Measurements from ENCODE around the gene SEMA6A. TPM values are rescaled to one million over a fixed set of nuclear protein-coding genes. Genes with fewer than 3 reads are reported as not detected.

The SEMA6A gene
- total RNA-seq, 2 experiments from 2014 or later, result not detected

- no TSS peak for BruUV-seq (replicated peaks)
Measured at GRCh38 chr5:116457062-116457461, 117.6 kb downstream of the SEMA6A start.

GRCh38 chr5:116456036-116456435 is 118.6 kb downstream of the SEMA6A start:
- H3K4me2 ChIP-seq (ENCODE audit: low read length), result no peak overlapping the region
- H3K79me2 ChIP-seq (ENCODE audit: insufficient read depth, low read depth, low read length), result no peaks in the 10 kb centered on the region
- no peak for DNase-seq (ENCODE audit: low spot score)
- no peaks in the 10 kb centered on the region for H3K36me3 ChIP-seq (ENCODE audit: insufficient read depth, low read length)
- no peak overlapping the region for H3K27ac ChIP-seq (ENCODE audit: low read depth, low read length, poor library complexity, severe bottlenecking)
- intact Hi-C loops (cut with micrococcal nuclease; ENCODE audit: unreplicated experiment), result no loop called here
- TF ChIP-seq, protein P1, sequence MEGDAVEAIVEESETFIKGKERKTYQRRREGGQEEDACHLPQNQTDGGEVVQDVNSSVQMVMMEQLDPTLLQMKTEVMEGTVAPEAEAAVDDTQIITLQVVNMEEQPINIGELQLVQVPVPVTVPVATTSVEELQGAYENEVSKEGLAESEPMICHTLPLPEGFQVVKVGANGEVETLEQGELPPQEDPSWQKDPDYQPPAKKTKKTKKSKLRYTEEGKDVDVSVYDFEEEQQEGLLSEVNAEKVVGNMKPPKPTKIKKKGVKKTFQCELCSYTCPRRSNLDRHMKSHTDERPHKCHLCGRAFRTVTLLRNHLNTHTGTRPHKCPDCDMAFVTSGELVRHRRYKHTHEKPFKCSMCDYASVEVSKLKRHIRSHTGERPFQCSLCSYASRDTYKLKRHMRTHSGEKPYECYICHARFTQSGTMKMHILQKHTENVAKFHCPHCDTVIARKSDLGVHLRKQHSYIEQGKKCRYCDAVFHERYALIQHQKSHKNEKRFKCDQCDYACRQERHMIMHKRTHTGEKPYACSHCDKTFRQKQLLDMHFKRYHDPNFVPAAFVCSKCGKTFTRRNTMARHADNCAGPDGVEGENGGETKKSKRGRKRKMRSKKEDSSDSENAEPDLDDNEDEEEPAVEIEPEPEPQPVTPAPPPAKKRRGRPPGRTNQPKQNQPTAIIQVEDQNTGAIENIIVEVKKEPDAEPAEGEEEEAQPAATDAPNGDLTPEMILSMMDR (conservative IDR thresholded peaks at IDR 0.05; ENCODE audit: low read length), result no peak
- TF ChIP-seq EZH2phosphoT487 (IDR thresholded peaks at IDR 0.05; ENCODE audit: borderline replicate concordance, low read depth, low read length), result no peak
- H2AFZ ChIP-seq (ENCODE audit: low read length), result no peak overlapping the region
- H3K4me3 ChIP-seq (ENCODE audit: low read depth, low read length, poor library complexity, severe bottlenecking), result no peak overlapping the region
- ChIA-PET CTCF (ENCODE audit: unreplicated experiment) (no interaction called here), POLR2A (no interaction called here)
- no TSS peak for BruUV-seq (replicated peaks)
- no peaks in the 10 kb centered on the region for H3K4me1 ChIP-seq (ENCODE audit: insufficient read depth, low read length, poor library complexity, severe bottlenecking)
- H4K20me1 ChIP-seq (ENCODE audit: insufficient read depth, low read length), result no peaks in the 10 kb centered on the region
- no peaks in the 10 kb centered on the region for H3K9me3 ChIP-seq (ENCODE audit: low read length)
- no peaks in the 10 kb centered on the region for H3K9me2 ChIP-seq (ENCODE audit: insufficient read depth, low read length)

More at GRCh38 chr5:116457062-116457461, 117.6 kb downstream of the SEMA6A start:
- Histone ChIP-seq H3K4me1 (ENCODE audit: insufficient read depth, low read length, poor library complexity, severe bottlenecking) (no peaks in the 10 kb centered on the region), H3K79me2 (ENCODE audit: insufficient read depth, low read depth, low read length) (no peaks in the 10 kb centered on the region), H3K9me2 (ENCODE audit: insufficient read depth, low read length) (no peaks in the 10 kb centered on the region), H3K27ac (ENCODE audit: low read depth, low read length, poor library complexity, severe bottlenecking) (no peak overlapping the region), H3K9me3 (ENCODE audit: low read length) (no peaks in the 10 kb centered on the region), H3K4me3 (ENCODE audit: low read depth, low read length, poor library complexity, severe bottlenecking) (no peak overlapping the region), H4K20me1 (ENCODE audit: insufficient read depth, low read length) (no peaks in the 10 kb centered on the region), H2AFZ (ENCODE audit: low read length) (no peak overlapping the region), H3K4me2 (ENCODE audit: low read length) (no peak overlapping the region), H3K36me3 (ENCODE audit: insufficient read depth, low read length) (no peaks in the 10 kb centered on the region)
- intact Hi-C loops (cut with micrococcal nuclease; ENCODE audit: unreplicated experiment), result no loop called here
- TF ChIP-seq, protein P1 (conservative IDR thresholded peaks at IDR 0.05; ENCODE audit: low read length), result no peak
- no peak for TF ChIP-seq EZH2phosphoT487 (IDR thresholded peaks at IDR 0.05; ENCODE audit: borderline replicate concordance, low read depth, low read length)
- POLR2A ChIA-PET, result no interaction called here
- DNase-seq (ENCODE audit: low spot score), result no peak
- CTCF ChIA-PET (ENCODE audit: unreplicated experiment), result no interaction called here

- no peak overlapping the region for H3K27ac ChIP-seq (ENCODE audit: low read depth, low read length, poor library complexity, severe bottlenecking)
- no peaks in the 10 kb centered on the region for H4K20me1 ChIP-seq (ENCODE audit: insufficient read depth, low read length)
- no peak overlapping the region for H2AFZ ChIP-seq (ENCODE audit: low read length)
- no TSS peak for BruUV-seq (replicated peaks)
- H3K79me2 ChIP-seq (ENCODE audit: insufficient read depth, low read depth, low read length), result no peaks in the 10 kb centered on the region
- H3K4me2 ChIP-seq (ENCODE audit: low read length), result no peak overlapping the region
- ChIA-PET CTCF (ENCODE audit: unreplicated experiment) (no interaction called here), POLR2A (interaction anchor here (0.5 kb wide), 1 partner anchor 109 kb away, joined by 3 read pairs; no protein-coding TSS in a partner anchor)
- TF ChIP-seq, protein P1 (conservative IDR thresholded peaks at IDR 0.05; ENCODE audit: low read length), result no peak
- TF ChIP-seq EZH2phosphoT487 (IDR thresholded peaks at IDR 0.05; ENCODE audit: borderline replicate concordance, low read depth, low read length), result no peak
- H3K4me1 ChIP-seq (ENCODE audit: insufficient read depth, low read length, poor library complexity, severe bottlenecking), result no peaks in the 10 kb centered on the region
- DNase-seq (ENCODE audit: low spot score), result no peak
- no peaks in the 10 kb centered on the region for H3K9me2 ChIP-seq (ENCODE audit: insufficient read depth, low read length)
- H3K36me3 ChIP-seq (ENCODE audit: insufficient read depth, low read length), result no peaks in the 10 kb centered on the region
- no peak overlapping the region for H3K4me3 ChIP-seq (ENCODE audit: low read depth, low read length, poor library complexity, severe bottlenecking)
- H3K9me3 ChIP-seq (ENCODE audit: low read length), result no peaks in the 10 kb centered on the region
- intact Hi-C loops (cut with micrococcal nuclease; ENCODE audit: unreplicated experiment), result no loop called here
Measured at GRCh38 chr5:116455061-116455460, 119.6 kb downstream of the SEMA6A start.
